SK-N-SH (cell line): Measurements from ENCODE around the gene POLE3.

Experiments
- CTCF ChIP-seq: fragments of 200-600 bp; sonication (generic); IDR thresholded peaks from 2 replicates; pipeline ENCODE4 v1.6.1; 2017; ENCODE audit warnings: antibody characterized with exemption, mild to moderate bottlenecking, moderate library complexity
- EP300 ChIP-seq, 2 experiments: IDR thresholded peaks; 2 replicates each; pipeline versions ENCODE4 v1.4.0 to v1.6.1; 2012; ENCODE audit warnings: borderline replicate concordance in 1 of 2, low read depth in 1 of 2, low read length in 1 of 2
- EZH2phosphoT487 ChIP-seq: fragments of 200-600 bp; sonication (generic); IDR thresholded peaks from 2 replicates; pipeline ENCODE4 v1.6.1; 2017; ENCODE audit warnings: low read depth, mixed run types, mild to moderate bottlenecking, antibody characterized with exemption, moderate library complexity, borderline replicate concordance
- FOXM1 ChIP-seq: IDR thresholded peaks from 2 replicates; pipeline ENCODE4 v1.4.0; 2012; ENCODE audit warnings: low read depth, mild to moderate bottlenecking
- MXI1 ChIP-seq: IDR thresholded peaks from 2 replicates; pipeline ENCODE4 v1.6.1; 2012; ENCODE audit warnings: mild to moderate bottlenecking, low read depth, low read length, improper control_type of control experiment
- POLR2AphosphoS5 ChIP-seq: IDR thresholded peaks from 2 replicates; pipeline ENCODE4 v1.6.1; 2012; ENCODE audit warnings: low read depth, low read length
- RAD21 ChIP-seq: IDR thresholded peaks from 2 replicates; pipeline ENCODE4 v1.6.1; 2012; ENCODE audit warnings: mild to moderate bottlenecking, low read length
- TCF12 ChIP-seq: IDR thresholded peaks from 2 replicates; pipeline ENCODE4 v1.4.0; 2012
- TF ChIP-seq, protein P1 (sequence below): fragments of 150-350 bp; IDR thresholded peaks from 2 replicates; pipeline ENCODE4 v1.6.1; 2017; ENCODE audit warnings: antibody characterized with exemption, low read length, low read depth, borderline replicate concordance
- TF ChIP-seq, protein P2 (sequence below): IDR thresholded peaks from 2 replicates; pipeline ENCODE4 v1.4.0; 2012; ENCODE audit warnings: low read depth, borderline replicate concordance

DNA sequence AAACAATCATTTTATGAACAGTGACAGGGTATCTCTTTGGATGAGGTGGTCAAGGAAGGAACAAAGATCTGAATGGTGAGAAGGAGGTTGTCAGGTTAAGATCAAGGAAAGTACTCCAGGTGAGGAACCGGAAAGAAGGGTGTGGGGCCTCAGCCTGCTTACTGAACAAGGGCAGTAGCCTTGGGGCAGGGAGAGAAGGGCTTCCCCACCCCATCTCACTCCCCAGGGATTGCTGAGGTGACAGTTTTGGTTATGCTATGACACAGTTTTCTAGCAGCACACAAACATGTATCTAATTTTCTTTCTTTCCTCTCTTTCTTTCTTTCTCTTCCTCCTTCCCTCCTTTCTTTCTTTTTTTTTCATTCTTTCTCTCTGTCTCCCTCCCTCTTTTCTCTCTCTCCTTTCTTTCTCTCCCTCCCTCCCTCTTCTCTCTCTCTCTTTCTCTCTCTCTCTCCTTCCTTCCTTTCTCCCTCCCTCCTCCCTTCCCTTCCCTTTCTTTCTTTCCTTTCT lies 29.6 kb downstream of the POLE3 start:
- no peak for TF ChIP-seq RAD21
- no peak for TF ChIP-seq CTCF
- TF ChIP-seq, protein P1, sequence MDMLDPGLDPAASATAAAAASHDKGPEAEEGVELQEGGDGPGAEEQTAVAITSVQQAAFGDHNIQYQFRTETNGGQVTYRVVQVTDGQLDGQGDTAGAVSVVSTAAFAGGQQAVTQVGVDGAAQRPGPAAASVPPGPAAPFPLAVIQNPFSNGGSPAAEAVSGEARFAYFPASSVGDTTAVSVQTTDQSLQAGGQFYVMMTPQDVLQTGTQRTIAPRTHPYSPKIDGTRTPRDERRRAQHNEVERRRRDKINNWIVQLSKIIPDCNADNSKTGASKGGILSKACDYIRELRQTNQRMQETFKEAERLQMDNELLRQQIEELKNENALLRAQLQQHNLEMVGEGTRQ, result no peak
- TF ChIP-seq, protein P2, sequence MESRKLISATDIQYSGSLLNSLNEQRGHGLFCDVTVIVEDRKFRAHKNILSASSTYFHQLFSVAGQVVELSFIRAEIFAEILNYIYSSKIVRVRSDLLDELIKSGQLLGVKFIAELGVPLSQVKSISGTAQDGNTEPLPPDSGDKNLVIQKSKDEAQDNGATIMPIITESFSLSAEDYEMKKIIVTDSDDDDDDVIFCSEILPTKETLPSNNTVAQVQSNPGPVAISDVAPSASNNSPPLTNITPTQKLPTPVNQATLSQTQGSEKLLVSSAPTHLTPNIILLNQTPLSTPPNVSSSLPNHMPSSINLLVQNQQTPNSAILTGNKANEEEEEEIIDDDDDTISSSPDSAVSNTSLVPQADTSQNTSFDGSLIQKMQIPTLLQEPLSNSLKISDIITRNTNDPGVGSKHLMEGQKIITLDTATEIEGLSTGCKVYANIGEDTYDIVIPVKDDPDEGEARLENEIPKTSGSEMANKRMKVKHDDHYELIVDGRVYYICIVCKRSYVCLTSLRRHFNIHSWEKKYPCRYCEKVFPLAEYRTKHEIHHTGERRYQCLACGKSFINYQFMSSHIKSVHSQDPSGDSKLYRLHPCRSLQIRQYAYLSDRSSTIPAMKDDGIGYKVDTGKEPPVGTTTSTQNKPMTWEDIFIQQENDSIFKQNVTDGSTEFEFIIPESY, result no peak
- TF ChIP-seq POLR2AphosphoS5, result no peak
- no peak for TF ChIP-seq TCF12
- no peak for TF ChIP-seq EP300 (IDR thresholded peaks at IDR 0.05; ENCODE audit: borderline replicate concordance in 1 of 2, low read depth in 1 of 2, low read length in 1 of 2)
- TF ChIP-seq FOXM1, result no peak
- no peak for TF ChIP-seq MXI1
- TF ChIP-seq EZH2phosphoT487, result no peak
